NCI-H2227 (cell line): Measurements from ENCODE around the gene SLC35E1.

ENCODE experiments used
- DNase-seq: peaks from one replicate; lab custom pipeline; 2025; ENCODE audit not compliant: unreplicated experiment; lab: John Stamatoyannopoulos, UW

The SLC35E1 gene

DNA sequence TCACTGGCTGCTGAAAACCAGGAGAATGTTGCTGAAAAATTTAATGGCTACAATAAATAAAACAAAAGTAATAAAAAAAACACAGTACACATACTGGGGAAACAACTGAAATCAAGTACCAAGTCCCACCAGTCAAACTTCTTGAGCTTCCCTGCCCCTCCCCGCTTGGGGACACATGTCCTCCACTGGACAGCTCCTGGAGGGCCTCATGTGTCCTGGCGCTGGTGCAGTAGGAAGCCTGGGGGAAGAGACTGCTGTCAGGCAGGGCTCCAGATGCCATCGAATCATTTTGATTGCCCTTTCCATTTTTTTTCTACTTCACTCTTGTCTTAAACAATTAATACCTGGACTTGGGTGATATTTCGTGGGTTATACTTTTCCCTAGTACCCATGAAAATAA lies 26.6 kb upstream of the SLC35E1 start:
- no peak for DNase-seq

- DNase-seq = no peak
Measured at GRCh38 chr19:16596399-16596798, 24.2 kb upstream of the SLC35E1 start.

DNA sequence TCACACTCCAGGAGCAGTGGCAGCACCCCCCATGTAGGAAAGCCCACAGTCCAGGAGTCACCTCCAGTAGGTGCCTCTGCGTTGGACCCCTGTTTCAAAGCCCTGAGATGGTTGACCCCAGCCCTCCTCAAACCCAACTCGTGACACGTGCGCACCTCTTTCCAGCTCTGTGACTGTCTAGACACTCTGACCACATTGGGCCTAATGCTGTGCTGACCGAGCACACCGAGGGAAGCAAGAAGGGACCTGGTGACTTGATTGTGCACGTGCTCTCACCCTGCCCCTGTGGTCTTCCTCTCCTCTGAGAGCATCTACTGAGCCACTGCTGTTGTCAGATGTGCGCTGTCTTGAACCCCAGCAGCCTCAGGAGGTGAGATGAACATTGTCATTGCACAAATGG lies 22.9 kb upstream of the SLC35E1 start:
- DNase-seq = no peak

DNA sequence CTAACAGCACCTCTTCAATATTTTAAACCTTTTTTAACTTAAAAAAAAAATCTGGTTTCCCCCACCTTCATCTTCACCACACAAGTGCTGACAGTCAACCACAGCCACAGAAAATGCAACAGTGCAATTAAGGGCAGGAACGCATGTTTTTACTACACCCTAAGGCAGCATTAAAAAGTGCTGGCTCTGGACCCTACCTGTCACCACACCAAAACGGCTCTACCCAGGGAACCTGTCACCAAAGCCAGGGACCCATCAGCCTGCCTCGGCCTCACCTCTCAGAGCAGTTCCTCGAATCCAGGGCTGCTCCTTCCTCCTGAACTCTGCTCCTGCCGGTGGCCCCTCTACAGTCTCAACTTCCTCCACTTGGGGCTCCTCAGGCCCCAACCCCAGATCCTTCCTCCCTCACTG lies 22.5 kb upstream of the SLC35E1 start:
- DNase-seq = no peak

GRCh38 chr19:16594131-16594586 lies 21.9 kb upstream of the SLC35E1 start:
- no peak for DNase-seq

- DNase-seq = no peak
Measured at GRCh38 chr19:16593181-16593580, 21.0 kb upstream of the SLC35E1 start.

DNA sequence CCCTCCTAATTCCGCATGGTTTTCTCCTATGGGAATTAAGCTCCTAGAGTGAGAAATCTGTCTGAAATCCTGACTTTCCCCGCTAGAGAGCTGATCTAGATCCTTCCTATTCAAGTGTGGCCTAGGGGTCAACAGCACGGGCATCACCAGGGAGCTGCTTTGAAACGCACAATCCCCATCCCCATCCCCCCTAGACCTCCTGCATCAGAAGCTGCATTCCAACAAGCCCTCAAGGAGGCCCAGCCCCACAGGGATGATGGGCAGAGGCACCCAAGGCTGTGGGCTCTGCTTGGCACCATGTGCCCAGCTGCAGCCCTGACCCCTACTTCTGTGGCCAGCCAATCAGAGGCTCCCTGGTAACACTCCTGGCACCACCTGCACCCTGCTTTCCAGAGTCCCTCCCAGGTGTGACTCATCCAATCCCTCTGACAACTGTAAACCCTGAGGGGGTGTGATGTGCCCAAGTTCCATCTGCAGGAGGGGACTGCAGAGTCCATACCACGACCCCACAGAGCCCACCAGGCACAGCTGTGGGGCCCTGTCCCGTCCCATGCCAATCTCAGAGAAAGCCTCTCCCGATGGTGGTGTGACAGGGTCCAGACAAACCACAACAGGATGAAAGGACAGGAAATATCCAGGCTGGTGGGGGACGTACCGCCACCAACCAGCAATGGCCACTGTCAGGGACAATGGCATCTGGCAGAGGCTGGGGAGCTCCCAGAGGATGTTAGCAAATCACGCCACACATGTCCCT lies 19.8 kb upstream of the SLC35E1 start:
- DNase-seq = no peak

GRCh38 chr19:16590876-16591802 lies 18.9 kb upstream of the SLC35E1 start:
- DNase-seq = no peak

GRCh38 chr19:16589917-16590316 lies 17.7 kb upstream of the SLC35E1 start:
- DNase-seq = no peak

GRCh38 chr19:16588824-16589577 lies 16.8 kb upstream of the SLC35E1 start:
- DNase-seq = no peak

DNA sequence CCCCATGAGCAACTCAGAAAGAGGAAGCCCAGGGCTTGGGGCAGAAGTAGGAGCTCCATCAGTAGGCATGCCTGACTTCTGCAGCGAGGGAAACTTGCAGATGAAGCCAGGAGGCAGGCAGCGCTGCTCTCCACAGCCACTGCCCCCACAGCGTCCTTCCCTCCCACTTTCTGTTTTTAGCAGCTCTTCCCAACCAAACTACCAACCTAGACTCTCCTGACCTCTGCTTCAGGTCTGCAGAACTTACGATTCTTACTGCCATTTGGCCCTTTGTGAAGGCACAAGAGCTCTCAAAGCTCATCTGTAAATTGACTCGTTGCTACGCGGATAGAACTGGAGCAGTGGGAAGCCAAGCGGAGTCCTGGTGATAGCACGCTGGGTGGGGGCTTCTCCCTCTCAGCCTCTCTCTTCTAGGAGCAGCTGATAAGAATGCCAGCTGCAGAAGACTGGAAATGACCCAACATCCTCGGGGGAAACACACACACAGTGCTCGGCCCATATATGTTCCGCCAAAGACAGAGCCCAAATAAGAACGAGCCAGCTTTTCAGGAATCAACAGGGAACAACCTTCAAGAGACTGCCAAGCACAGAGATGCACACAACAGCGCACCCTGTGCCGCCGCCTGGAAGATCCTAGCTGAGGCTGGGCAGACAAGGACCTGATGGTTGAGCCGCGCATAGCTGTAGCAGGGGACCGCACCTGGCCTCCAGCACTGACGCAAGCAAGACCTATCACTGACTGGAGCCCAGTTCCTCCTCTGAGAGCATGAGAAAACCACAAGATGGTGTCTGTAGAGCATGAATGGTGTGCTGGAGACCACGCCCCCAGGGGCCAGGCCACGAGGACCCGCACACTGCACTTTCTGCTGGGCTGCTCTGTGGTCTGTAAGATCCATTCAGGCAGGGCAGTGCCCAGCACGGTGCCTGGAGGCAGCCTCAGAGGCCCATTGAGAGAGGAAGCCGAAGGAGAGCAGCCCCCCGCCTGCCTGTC lies 15.9 kb upstream of the SLC35E1 start:
- peak; percentile 50 for DNase-seq

GRCh38 chr19:16586991-16587832 lies 15.0 kb upstream of the SLC35E1 start:
- DNase-seq = no peak

- no peak for DNase-seq
Measured at GRCh38 chr19:16586477-16586871, 14.3 kb upstream of the SLC35E1 start.

- no peak for DNase-seq
Measured at GRCh38 chr19:16585808-16586476, 13.7 kb upstream of the SLC35E1 start.

GRCh38 chr19:16585094-16585801 lies 13.0 kb upstream of the SLC35E1 start:
- DNase-seq = no peak

GRCh38 chr19:16584248-16585093 lies 12.3 kb upstream of the SLC35E1 start:
- peak; percentile 53 for DNase-seq
